ENCODE data around the gene SNRNP48. TPM values are rescaled to one million over a fixed set of nuclear protein-coding genes. Genes with fewer than 3 reads are reported as not detected.

SNRNP48 gene
- total RNA-seq, 1 experiment from 2014 or later: 17.6 TPM

DNA sequence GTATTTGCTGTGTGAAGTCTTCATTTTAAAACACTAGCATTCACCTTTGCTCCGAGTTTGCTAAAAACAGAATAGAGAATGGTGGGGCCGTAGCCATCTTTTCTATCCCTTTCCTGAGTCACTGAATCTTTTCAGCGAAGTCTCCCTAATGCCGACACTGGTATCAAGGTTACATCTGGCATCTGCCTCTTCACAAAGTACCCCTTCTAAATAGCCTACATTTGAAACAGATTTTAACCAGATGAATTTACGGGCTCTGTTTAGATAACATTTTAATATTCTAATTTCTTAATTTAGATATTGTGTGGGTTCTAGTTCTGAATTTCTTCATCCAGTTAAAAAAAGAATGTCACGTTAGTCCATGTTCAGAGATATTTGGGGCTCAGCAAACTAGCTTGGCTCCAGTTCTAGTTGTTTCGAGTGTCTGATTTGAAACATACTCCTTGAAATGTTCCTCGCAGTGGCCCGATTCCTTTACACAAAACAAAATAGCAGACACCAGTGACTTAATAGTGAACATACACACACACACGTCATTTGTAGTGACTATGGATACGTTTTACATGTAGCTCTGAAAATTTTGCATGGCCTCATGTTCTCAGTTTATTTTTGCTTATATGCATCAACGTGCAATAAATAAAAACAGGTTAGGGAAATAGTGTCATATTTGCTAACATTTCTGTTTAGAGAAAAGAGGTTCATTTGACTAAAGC is 33.4 kb upstream of the SNRNP48 start:
- DNase-seq (ENCODE audit: low spot score): no peak
- H3K27ac Mint-ChIP-seq: no peak overlapping the region
- H3K36me3 Mint-ChIP-seq: peaks cover 41% of the 10 kb centered on the region
- ATAC-seq: no peak
- ChIA-PET POLR2A (no interaction called here), CTCF (no interaction called here)
- TF ChIP-seq ZMAT4 (CRISPR knock-in tag; IDR thresholded peaks at IDR 0.05) (no peak), ZNF416 (CRISPR knock-in tag; IDR thresholded peaks at IDR 0.05) (no peak), ATF1 (CRISPR knock-in tag; IDR thresholded peaks at IDR 0.05) (no peak), TP53 (CRISPR knock-in tag; IDR thresholded peaks at IDR 0.05) (no peak), ZNF671 (CRISPR knock-in tag; IDR thresholded peaks at IDR 0.05) (no peak), IRF2 (CRISPR knock-in tag; IDR thresholded peaks at IDR 0.05; ENCODE audit: borderline replicate concordance, low read depth) (no peak), SMAD4 (CRISPR knock-in tag; IDR thresholded peaks at IDR 0.05) (no peak), USF2 (CRISPR knock-in tag; IDR thresholded peaks at IDR 0.05) (no peak), TEAD1 (CRISPR knock-in tag; IDR thresholded peaks at IDR 0.05) (no peak), ZNF532 (CRISPR knock-in tag; IDR thresholded peaks at IDR 0.05; ENCODE audit: borderline replicate concordance) (no peak), MXD4 (CRISPR knock-in tag; IDR thresholded peaks at IDR 0.05; ENCODE audit: borderline replicate concordance) (no peak), ZBTB21 (CRISPR knock-in tag; IDR thresholded peaks at IDR 0.05; ENCODE audit: borderline replicate concordance) (no peak), GABPB1 (CRISPR knock-in tag; IDR thresholded peaks at IDR 0.05) (no peak), ZBTB43 (CRISPR knock-in tag; IDR thresholded peaks at IDR 0.05) (no peak), CBFB (CRISPR knock-in tag; IDR thresholded peaks at IDR 0.05; ENCODE audit: low read depth) (no peak), AR (CRISPR knock-in tag; IDR thresholded peaks at IDR 0.05) (no peak)
- TF ChIP-seq, protein P1, sequence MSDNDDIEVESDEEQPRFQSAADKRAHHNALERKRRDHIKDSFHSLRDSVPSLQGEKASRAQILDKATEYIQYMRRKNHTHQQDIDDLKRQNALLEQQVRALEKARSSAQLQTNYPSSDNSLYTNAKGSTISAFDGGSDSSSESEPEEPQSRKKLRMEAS (CRISPR knock-in tag; IDR thresholded peaks at IDR 0.05): no peak
- TF ChIP-seq, protein P2, sequence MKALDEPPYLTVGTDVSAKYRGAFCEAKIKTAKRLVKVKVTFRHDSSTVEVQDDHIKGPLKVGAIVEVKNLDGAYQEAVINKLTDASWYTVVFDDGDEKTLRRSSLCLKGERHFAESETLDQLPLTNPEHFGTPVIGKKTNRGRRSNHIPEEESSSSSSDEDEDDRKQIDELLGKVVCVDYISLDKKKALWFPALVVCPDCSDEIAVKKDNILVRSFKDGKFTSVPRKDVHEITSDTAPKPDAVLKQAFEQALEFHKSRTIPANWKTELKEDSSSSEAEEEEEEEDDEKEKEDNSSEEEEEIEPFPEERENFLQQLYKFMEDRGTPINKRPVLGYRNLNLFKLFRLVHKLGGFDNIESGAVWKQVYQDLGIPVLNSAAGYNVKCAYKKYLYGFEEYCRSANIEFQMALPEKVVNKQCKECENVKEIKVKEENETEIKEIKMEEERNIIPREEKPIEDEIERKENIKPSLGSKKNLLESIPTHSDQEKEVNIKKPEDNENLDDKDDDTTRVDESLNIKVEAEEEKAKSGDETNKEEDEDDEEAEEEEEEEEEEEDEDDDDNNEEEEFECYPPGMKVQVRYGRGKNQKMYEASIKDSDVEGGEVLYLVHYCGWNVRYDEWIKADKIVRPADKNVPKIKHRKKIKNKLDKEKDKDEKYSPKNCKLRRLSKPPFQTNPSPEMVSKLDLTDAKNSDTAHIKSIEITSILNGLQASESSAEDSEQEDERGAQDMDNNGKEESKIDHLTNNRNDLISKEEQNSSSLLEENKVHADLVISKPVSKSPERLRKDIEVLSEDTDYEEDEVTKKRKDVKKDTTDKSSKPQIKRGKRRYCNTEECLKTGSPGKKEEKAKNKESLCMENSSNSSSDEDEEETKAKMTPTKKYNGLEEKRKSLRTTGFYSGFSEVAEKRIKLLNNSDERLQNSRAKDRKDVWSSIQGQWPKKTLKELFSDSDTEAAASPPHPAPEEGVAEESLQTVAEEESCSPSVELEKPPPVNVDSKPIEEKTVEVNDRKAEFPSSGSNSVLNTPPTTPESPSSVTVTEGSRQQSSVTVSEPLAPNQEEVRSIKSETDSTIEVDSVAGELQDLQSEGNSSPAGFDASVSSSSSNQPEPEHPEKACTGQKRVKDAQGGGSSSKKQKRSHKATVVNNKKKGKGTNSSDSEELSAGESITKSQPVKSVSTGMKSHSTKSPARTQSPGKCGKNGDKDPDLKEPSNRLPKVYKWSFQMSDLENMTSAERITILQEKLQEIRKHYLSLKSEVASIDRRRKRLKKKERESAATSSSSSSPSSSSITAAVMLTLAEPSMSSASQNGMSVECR (CRISPR knock-in tag; IDR thresholded peaks at IDR 0.05; ENCODE audit: borderline replicate concordance): no peak
- TF ChIP-seq, protein P3, sequence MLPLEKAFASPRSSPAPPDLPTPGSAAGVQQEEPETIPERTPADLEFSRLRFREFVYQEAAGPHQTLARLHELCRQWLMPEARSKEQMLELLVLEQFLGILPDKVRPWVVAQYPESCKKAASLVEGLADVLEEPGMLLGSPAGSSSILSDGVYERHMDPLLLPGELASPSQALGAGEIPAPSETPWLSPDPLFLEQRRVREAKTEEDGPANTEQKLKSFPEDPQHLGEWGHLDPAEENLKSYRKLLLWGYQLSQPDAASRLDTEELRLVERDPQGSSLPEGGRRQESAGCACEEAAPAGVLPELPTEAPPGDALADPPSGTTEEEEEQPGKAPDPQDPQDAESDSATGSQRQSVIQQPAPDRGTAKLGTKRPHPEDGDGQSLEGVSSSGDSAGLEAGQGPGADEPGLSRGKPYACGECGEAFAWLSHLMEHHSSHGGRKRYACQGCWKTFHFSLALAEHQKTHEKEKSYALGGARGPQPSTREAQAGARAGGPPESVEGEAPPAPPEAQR (CRISPR knock-in tag; IDR thresholded peaks at IDR 0.05): no peak
- H3K27me3 Mint-ChIP-seq (ENCODE audit: low read depth): no peaks in the 10 kb centered on the region
- H3K9me3 Mint-ChIP-seq: no peaks in the 10 kb centered on the region
- no peak overlapping the region for H3K4me3 Mint-ChIP-seq
- H3K4me1 Mint-ChIP-seq: peaks cover 8% of the 10 kb centered on the region
